Measurements from ENCODE around the gene KCNN4. TPM values are rescaled to one million over a fixed set of nuclear protein-coding genes. Genes with fewer than 3 reads are reported as not detected.

Gene KCNN4
- total and polyA plus RNA-seq, 12 donors: 0.34 to 1.6 (median 0.86) TPM

- WGBS, 2 donors: 86 to 89% methylated on average over 15 to 16 of the region's 16 CpGs
- DNase-seq: no peak
- intact Hi-C loops (cut with DNase I): loop anchor here in 2 of 10 donors (5.0 kb wide), 1 partner anchor 35 kb away; the partner anchor contains the start of gene KCNN4 (in 2 of the 2)
- no peaks in the 10 kb centered on the region for H3K27me3 ChIP-seq
- no peaks in the 10 kb centered on the region for H3K9me3 ChIP-seq
- ATAC-seq: peak in 2 of 8 donors; percentile 19 to 35
- H3K4me1 ChIP-seq: peaks cover 0 to 38% (median 2%) of the 10 kb centered on the region in 9 donors
- no peak overlapping the region for H3K4me3 ChIP-seq
- peak overlapping the region in 1 of 10 donors; percentile 8 for H3K27ac ChIP-seq
- no peak for TF ChIP-seq CTCF (IDR thresholded peaks at IDR 0.05)
- peaks cover 0 to 93% (median 47%) of the 10 kb centered on the region in 9 donors for H3K36me3 ChIP-seq
Measured at GRCh38 chr19:43747557-43748204, 33.1 kb downstream of the KCNN4 start.

DNA sequence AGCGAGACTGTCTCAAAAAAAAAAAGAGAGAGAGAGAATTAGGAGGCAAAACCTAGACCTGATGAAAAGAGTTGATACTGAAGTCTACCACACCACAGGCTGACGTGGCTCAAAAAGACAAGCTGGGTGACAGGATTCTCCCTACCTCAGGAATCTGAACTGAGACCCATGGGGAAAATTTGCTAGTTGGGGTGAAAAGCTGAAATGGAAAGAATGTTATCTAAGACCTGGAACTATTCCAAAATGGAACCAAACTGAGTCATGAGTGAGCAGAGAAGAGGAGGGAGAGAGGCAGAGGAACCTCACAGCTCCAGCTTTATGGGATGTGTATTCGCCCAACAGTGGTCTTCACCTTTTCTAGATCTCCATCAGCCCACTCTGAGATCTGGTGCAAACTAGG is 37.7 kb downstream of the KCNN4 start:
- no peak for ATAC-seq
- peak overlapping the region in 1 of 10 donors; percentile 9 for H3K27ac ChIP-seq
- H3K4me3 ChIP-seq: no peak overlapping the region
- no peaks in the 10 kb centered on the region for H3K27me3 ChIP-seq
- intact Hi-C loops (cut with DNase I): no loop called here
- no peaks in the 10 kb centered on the region for H3K9me3 ChIP-seq
- WGBS, 2 donors: 84 to 89% methylated on average over 3 of the region's 3 CpGs
- peaks cover 0 to 32% (median 0%) of the 10 kb centered on the region in 9 donors for H3K4me1 ChIP-seq
- H3K36me3 ChIP-seq: peaks cover 0 to 100% (median 43%) of the 10 kb centered on the region in 9 donors
- DNase-seq: no peak
- TF ChIP-seq CTCF (IDR thresholded peaks at IDR 0.05): no peak

DNA sequence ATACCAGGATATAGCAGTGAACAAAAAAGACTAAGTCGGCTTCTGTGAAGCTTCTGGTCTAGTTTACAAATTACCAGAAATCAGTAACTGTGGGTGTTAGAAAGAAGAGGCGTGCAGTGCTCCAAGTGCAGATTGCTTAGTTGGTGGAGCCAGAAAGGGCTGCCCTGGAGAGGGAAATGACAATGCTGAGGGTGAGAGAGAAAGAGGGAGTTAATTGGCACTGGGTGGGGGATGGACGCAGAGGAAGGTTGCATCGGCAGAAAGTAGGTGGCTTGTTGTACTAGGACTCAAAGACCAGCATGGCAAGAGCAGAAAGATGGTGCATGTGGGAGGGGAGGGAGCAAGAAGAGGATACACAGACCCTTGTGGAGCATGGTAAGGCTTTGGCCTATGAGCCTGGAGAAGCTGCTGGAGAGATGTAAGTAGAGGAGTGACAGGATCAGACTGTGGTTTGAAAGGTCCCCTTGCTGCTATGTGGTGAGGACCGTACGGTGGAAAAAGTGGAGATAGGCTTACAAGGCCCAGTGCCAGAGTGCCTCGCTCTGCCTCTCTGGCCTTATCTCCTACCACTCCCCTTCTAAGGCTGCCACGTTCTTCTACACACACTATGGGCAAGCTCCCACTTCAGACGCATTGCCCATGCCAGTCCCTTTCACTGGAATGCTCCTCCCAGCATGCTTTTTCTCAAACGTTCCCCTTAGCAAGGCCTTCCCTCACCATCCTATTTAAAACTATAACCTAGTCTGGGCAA is 39.5 kb downstream of the KCNN4 start:
- WGBS, 2 donors: 64 to 76% methylated on average over 10 of the region's 10 CpGs
- Histone ChIP-seq H3K4me3 (no peak overlapping the region), H3K36me3 (peaks cover 4 to 100% (median 46%) of the 10 kb centered on the region in 9 donors), H3K27ac (peak overlapping the region in 4 of 10 donors; percentile 19 to 50 (median 31)), H3K9me3 (no peaks in the 10 kb centered on the region), H3K4me1 (peaks cover 0 to 32% (median 0%) of the 10 kb centered on the region in 9 donors), H3K27me3 (no peaks in the 10 kb centered on the region)
- no peak for TF ChIP-seq CTCF (IDR thresholded peaks at IDR 0.05)
- ATAC-seq (peak in 6 of 8 donors; percentile 28 to 91 (median 74)), DNase-seq (peak in 1 of 2 donors; percentile 19)
- intact Hi-C loops (cut with DNase I): loop anchor here in 1 of 10 donors (2.0 kb wide), 1 partner anchor 34 kb away; no protein-coding TSS in a partner anchor

GRCh38 chr19:43739439-43740235 is 41.1 kb downstream of the KCNN4 start:
- Histone ChIP-seq H3K36me3 (peaks cover 4 to 100% (median 53%) of the 10 kb centered on the region in 9 donors), H3K4me3 (no peak overlapping the region), H3K4me1 (peaks cover 0 to 22% (median 0%) of the 10 kb centered on the region in 9 donors), H3K9me3 (no peaks in the 10 kb centered on the region), H3K27ac (peak overlapping the region in 3 of 10 donors; percentile 4 to 35 (median 26)), H3K27me3 (no peaks in the 10 kb centered on the region)
- intact Hi-C loops (cut with DNase I): loop anchor here in 1 of 10 donors (2.0 kb wide), 1 partner anchor 35 kb away; no protein-coding TSS in a partner anchor
- TF ChIP-seq CTCF (IDR thresholded peaks at IDR 0.05): no peak
- ATAC-seq (no peak), DNase-seq (no peak)
- WGBS, 2 donors: 80 to 86% methylated on average over 16 of the region's 16 CpGs
